GM18870 (cell line): ENCODE results near the gene MDN1.
"Not testable (repeated sequence)": the region's sequence is repeated elsewhere in the genome, so short reads cannot be mapped to it uniquely, and the experiment has no call there.

ENCODE experiments used
- ATAC-seq: cut with Tn5 transposase; IDR thresholded peaks from one replicate; pipeline ENCODE4 v1.9.1; 2021; ENCODE audit warnings: moderate library complexity; ENCODE audit not compliant: unreplicated experiment

Gene MDN1

GRCh38 chr6:89819336-89820130 is at the start of gene MDN1:
TSS of gene MDN1 (minus strand) at chr6:89819794. CDS start at chr6:89819607, 187 bp downstream.
- ATAC-seq = peak; percentile 89

DNA sequence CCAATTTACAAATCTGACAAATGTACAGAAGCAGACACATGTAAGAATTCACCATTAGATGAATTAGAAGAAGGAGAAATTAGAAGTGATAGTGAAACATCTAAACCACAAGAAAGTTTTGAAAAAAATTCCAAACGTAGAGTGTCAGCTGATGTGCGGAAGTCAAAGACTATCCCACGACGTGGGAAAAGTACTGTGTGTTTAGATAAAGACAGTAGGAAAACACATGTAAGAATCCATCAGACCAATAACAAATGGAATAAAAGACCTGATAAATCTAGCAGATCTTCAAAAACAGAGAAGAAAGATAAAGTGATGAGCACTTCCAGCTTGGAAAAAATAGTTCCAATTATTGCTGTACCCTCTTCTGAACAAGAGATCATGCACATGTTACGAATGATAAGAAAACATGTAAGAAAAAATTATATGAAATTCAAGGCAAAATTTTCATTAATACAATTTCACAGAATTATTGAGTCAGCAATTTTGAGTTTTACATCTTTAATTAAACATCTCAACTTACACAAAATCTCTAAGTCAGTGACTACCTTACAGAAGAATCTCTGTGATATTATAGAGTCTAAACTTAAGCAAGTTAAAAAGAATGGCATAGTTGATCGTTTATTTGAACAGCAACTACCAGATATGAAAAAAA is 46.6 kb upstream of the MDN1 start:
- ATAC-seq = no peak

DNA sequence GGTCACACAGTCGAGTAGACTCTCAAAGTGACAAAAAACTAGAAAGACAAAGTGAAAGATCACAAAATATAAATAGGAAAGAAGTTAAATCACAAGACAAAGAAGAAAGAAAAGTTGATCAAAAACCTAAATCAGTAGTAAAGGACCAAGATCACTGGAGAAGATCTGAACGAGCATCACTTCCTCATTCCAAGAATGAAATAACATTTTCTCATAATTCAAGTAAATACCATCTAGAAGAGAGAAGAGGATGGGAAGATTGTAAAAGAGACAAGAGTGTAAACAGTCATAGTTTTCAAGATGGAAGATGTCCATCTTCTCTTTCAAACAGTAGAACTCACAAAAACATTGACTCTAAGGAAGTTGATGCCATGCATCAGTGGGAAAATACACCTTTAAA is 43.1 kb upstream of the MDN1 start:
- peak; percentile 3 for ATAC-seq

- ATAC-seq = peak; percentile 63
Observed at GRCh38 chr6:89862273-89862672, 42.7 kb upstream of the MDN1 start.

DNA sequence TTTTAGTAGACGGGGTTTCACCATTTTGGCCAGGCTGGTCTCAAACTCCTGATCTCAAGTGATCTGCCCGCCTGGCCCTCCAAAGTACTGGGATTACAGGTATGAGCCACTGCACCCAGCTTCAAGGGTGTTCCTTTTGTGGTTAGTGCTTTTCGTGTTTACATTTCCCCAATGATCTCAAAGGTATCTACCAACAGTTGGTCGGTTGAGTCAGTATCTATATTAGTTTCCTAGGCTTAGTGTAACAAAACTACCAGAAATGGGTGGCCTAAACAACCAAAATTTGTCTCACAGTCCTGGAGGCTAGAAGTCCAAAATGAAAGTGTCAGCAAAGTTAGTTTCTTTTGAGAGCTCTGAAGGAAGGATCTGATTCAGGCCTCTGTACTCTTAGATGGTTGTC is 40.1 kb upstream of the MDN1 start:
- ATAC-seq = peak; percentile 73

- ATAC-seq = no peak
Observed at GRCh38 chr6:89858041-89858440, 38.4 kb upstream of the MDN1 start.

- no peak for ATAC-seq
Observed at GRCh38 chr6:89853068-89853467, 33.5 kb upstream of the MDN1 start.

DNA sequence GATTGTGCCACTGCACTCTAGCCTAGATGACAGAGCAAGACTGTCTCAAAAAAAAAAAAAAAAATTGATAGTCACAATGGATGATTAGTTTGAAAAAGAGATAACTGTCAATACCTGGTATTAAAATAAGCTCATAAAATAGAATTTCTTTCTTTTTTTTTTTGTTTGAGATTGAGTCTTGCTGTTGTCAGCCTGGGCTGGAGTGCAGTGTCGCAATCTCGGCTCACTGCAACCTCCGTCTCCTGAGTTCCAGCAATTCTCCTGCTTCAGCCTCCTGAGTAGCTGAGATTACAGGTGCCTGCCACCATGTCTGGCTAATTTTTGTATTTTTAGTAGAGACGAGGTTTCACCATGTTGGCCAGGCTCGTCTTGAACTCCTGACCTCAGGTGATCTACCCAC is 27.9 kb upstream of the MDN1 start:
- not testable (repeated sequence) for ATAC-seq

- ATAC-seq = no peak
Observed at GRCh38 chr6:89843070-89843469, 23.5 kb upstream of the MDN1 start.

DNA sequence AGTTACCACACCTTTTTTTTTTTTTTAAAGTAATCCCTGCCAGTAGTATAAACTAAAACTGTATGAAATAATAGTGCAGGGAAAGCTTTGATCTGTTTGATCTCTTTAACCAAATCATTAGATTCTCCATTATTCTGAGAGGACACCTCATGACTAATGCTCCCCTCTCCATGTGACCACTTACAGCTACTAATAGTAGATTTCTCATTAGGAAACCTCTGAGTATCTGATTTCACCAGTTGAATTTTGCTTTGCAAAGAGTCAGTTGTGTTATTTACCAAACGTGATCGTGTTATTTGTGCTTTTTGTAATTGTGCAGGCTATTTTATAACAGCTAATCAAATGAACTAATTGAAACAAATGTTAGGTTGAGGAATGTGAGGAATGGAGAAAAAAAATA is 22.6 kb upstream of the MDN1 start:
- ATAC-seq = no peak

DNA sequence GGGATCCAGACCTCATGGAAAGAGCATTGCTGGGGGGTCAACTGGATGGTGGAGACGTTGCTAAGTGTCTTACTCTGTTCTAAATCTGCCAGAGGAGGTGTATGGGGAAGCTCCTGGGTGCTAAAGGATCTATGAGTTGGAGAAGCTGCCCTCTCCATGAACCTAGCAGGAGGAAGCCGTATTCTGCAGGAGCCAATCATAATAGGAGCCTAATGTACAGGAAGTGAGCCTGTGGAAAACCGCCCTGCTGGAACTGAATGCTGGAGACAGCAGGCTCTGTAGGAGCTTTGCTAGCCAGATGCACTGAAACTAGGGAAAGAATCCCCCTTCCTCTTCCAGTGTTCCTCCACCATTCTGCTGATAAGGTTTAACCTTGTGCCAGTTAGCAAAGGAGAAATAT is 20.9 kb upstream of the MDN1 start:
- ATAC-seq = no peak

GRCh38 chr6:89836639-89837222 is 17.1 kb upstream of the MDN1 start:
- no peak for ATAC-seq

DNA sequence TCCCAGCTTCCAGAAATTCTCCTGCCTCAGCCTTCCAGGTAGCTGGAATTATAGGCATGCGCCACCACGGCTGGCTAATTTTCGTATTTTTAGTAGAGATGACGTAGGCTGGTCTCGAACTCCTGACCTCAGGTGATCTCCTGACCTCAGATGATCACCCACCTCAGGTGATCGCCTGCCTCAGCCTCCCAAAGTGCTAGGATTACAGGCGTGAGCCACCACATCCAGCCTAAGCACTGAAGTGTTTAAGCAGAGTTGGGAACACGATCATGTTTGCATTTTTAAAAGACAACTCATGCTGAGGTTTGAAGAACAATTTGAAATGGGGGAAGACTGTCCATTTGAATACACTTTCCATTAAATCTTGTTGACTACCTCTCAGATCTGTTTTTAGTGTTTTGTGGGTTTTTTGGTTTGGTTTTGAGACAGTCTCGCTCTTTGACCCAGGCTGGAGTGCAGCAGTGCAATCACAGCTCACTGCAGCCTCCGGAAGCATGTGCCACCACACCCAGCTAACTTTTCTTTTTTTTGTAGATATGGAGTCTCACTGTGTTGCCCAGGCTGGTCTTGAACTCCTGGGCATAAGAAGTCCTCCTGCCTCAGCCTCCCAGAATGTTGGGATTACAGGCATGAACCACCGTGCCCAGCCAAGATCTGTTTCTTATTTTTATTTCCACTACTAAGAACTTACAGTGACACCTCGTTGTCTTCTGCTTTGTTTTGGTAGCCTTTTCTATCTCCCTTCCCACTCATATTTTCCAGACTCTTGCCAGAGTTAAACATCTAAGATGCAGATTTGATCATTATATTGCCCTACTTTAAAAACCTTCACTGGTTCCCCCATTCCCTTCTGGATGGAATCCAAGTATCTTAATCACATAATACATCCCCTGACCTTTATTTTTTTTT is 15.5 kb upstream of the MDN1 start:
- ATAC-seq = peak; percentile 99

GRCh38 chr6:89830170-89830809 is 10.7 kb upstream of the MDN1 start:
- no peak for ATAC-seq

- peak; percentile 96 for ATAC-seq
Observed at GRCh38 chr6:89829472-89830169, 10.0 kb upstream of the MDN1 start, which contains the start of gene CASP8AP2. TSS of gene CASP8AP2 (plus strand) at chr6:89829880.

- ATAC-seq = peak; percentile 42
Observed at GRCh38 chr6:89828988-89829471, 9.4 kb upstream of the MDN1 start.

DNA sequence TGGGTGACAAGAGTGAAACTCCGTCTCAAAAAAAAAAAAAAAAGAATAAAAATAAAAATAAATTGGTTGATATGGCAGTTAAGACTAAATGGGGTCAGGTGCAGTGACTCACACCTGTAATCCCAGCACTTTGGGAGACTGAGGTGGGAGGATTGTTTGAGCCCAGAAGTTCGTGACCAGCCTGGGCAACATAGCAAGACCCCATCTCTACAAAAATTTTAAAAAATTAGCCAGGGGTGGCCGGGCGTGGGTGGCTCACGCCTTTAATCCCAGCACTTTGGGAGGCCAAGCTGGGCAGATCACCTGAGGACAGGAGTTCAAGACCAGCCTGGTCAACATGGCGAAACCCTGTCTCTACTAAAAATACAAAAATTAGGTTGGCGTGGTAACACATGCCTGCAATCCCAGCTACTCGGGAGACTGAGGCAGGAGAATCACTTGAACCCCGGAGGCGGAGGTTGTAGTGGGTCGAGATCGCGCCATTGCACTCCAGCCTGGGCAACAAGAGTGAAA is 8.9 kb upstream of the MDN1 start:
- ATAC-seq = not testable (repeated sequence)

GRCh38 chr6:89826029-89826528 is 6.5 kb upstream of the MDN1 start:
- no peak for ATAC-seq

GRCh38 chr6:89818977-89819335 is 638 bp downstream of the MDN1 start:
- ATAC-seq = peak; percentile 29
